Endothelial cell (in vitro differentiated cells): ENCODE data around the gene CSGALNACT2. TPM values are rescaled to one million over a fixed set of nuclear protein-coding genes. Genes with fewer than 3 reads are reported as not detected.

Source experiments
- DNase-seq: peaks from one replicate; pipeline ENCODE4 v3.0.0; 2021; ENCODE audit warnings: low spot score
- H3K27ac Mint-ChIP-seq: one replicate; pipeline ENCODE4 v1.8.0; 2021; ENCODE audit warnings: mixed read lengths, inconsistent platforms; ENCODE audit not compliant: unreplicated experiment
- H3K27me3 Mint-ChIP-seq: one replicate; pipeline ENCODE4 v1.8.0; 2021; ENCODE audit warnings: mild to moderate bottlenecking, moderate library complexity, mixed read lengths, inconsistent platforms; ENCODE audit not compliant: unreplicated experiment
- H3K36me3 Mint-ChIP-seq: one replicate; pipeline ENCODE4 v1.8.0; 2021; ENCODE audit warnings: mild to moderate bottlenecking, low read depth, mixed read lengths, inconsistent platforms; ENCODE audit not compliant: unreplicated experiment
- H3K4me1 Mint-ChIP-seq: one replicate; pipeline ENCODE4 v1.8.0; 2021; ENCODE audit warnings: mild to moderate bottlenecking, mixed read lengths, inconsistent platforms; ENCODE audit not compliant: unreplicated experiment
- H3K4me3 Mint-ChIP-seq: one replicate; pipeline ENCODE4 v1.8.0; 2021; ENCODE audit warnings: mild to moderate bottlenecking, mixed read lengths, inconsistent platforms; ENCODE audit not compliant: unreplicated experiment
- H3K9me3 Mint-ChIP-seq: one replicate; pipeline ENCODE4 v1.8.0; 2021; ENCODE audit warnings: mixed read lengths, inconsistent platforms; ENCODE audit not compliant: unreplicated experiment
- total RNA-seq: library from RNA; stranded (reverse); fragmentation: NEBNext Ultra II Directional; extraction: Animal tissue kit (Norgen Biotek cat#: 25700); gene quantifications from one replicate; pipeline ENCODE4 v1.2.1, GENCODE V29; 2021; ENCODE audit not compliant: unreplicated experiment
- TF ChIP-seq, protein P1 (sequence below): fragments of 200-600 bp; sonication (generic); IDR thresholded peaks from one replicate; pipeline ENCODE4 v1.5.0; 2021; ENCODE audit warnings: antibody characterized with exemption; ENCODE audit not compliant: unreplicated experiment

CSGALNACT2 gene
- total RNA-seq, 1 donor from 2014 or later: 3.8 TPM

DNA sequence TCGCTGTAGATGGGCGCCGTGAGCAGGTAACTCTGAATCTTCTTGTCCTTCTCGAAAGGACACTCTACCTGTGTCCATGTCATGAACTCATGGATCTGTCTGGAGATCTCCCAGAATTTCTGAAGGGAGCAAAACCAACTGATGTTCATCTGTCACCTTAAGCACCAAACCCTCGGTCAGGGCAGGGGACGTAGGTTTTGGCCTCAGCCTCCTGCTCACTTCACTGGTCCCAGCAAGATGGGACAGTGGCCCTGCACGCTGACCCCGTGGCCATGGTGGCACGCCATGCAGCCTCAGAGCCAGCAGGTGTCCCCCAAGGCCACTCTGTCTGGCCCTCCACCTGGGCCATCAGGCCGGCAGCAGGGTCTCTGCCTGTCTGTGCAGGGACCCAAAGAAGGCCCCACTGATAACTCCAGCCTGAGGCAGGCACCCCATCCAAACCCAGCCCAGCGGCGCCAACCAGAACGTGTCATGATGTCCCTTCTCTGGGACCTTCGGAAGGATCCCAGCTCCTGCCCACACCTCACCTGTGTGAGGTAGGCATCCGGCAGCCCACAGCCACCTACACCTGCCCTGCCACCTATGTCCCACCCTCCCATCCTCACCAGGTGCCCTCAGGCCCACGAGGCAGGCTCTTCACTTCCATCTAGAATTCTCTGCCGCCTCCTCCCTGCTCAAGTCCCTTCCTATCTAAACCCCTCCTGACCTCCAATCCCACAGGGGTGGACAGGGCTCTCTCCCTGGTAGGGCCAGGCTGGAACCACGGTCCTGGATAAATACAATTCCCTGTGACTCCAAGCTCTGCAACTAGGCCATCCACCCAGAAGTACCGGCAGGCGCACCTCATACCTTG, 59.0 kb downstream of the CSGALNACT2 start:
- Mint-ChIP-seq H3K36me3 (peaks cover 4% of the 10 kb centered on the region), H3K9me3 (no peaks in the 10 kb centered on the region), H3K4me1 (peaks cover 3% of the 10 kb centered on the region), H3K27me3 (peaks cover 2% of the 10 kb centered on the region), H3K27ac (no peak overlapping the region), H3K4me3 (no peak overlapping the region)
- DNase-seq: no peak
- TF ChIP-seq, protein P1, sequence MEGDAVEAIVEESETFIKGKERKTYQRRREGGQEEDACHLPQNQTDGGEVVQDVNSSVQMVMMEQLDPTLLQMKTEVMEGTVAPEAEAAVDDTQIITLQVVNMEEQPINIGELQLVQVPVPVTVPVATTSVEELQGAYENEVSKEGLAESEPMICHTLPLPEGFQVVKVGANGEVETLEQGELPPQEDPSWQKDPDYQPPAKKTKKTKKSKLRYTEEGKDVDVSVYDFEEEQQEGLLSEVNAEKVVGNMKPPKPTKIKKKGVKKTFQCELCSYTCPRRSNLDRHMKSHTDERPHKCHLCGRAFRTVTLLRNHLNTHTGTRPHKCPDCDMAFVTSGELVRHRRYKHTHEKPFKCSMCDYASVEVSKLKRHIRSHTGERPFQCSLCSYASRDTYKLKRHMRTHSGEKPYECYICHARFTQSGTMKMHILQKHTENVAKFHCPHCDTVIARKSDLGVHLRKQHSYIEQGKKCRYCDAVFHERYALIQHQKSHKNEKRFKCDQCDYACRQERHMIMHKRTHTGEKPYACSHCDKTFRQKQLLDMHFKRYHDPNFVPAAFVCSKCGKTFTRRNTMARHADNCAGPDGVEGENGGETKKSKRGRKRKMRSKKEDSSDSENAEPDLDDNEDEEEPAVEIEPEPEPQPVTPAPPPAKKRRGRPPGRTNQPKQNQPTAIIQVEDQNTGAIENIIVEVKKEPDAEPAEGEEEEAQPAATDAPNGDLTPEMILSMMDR: no peak

DNA sequence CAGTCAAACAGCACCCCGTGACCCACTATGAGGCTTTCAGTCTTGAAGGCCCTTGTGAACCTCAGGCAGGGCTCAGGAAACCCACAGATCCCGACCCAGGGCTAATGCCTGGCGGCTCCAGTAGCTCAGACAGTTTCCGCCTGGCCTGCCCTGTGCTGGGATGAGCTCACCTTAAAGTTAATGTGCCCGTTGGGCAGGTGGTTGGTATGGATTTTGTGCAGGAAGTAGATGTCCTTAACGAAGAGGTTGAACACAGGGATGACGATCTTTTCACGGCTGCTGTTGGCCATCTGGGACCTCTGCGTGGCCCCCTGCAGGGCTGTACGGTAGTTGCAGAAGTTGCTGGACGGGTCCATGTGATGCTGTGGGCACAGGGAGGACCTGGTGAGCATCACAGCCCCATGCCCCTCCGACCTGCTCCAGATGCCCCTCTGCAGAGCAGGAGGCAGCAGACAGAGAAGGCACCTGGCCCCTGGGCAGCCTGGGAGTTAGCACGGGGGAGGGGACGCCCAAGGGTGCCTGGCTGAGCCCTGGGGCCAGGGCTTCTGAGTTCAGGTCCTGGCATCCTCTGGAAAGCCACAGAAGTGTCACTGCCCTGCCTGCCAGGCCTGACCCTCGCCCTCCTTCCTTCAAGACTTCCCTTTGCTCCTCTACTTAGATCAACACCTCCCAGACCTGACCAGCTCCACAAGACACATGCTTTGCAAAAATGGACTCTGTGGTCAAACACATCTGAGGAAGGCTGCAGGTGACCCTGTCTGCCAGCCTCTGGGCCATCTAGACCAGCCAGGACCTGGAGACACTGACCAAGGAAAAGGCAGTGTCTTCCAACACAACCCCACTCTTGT, 59.8 kb downstream of the CSGALNACT2 start:
- peaks cover 4% of the 10 kb centered on the region for H3K36me3 Mint-ChIP-seq
- peaks cover 3% of the 10 kb centered on the region for H3K4me1 Mint-ChIP-seq
- H3K4me3 Mint-ChIP-seq: no peak overlapping the region
- peak; percentile 60 for DNase-seq
- H3K9me3 Mint-ChIP-seq: no peaks in the 10 kb centered on the region
- H3K27ac Mint-ChIP-seq: no peak overlapping the region
- TF ChIP-seq, protein P1: peak; percentile 50
- H3K27me3 Mint-ChIP-seq: peaks cover 2% of the 10 kb centered on the region

DNA sequence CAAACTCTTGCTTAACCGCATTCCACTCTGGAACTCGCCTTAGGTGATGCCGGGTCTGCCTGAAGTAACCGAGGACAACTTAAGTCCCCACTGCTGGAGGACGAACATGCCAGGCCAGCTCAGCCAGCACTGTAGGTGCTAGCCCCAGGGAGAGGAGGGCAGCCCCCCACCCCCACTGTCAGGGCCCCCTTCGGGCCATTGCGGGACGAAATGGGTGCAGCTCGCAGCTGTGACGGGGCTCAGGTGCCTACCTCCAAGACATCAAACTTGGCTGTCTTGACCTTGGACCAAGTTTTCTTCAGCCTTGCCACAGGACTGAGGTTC, 60.4 kb downstream of the CSGALNACT2 start:
- H3K4me3 Mint-ChIP-seq: no peak overlapping the region
- peaks cover 2% of the 10 kb centered on the region for H3K27me3 Mint-ChIP-seq
- TF ChIP-seq, protein P1: no peak
- H3K36me3 Mint-ChIP-seq: peaks cover 4% of the 10 kb centered on the region
- H3K9me3 Mint-ChIP-seq: no peaks in the 10 kb centered on the region
- peaks cover 3% of the 10 kb centered on the region for H3K4me1 Mint-ChIP-seq
- H3K27ac Mint-ChIP-seq: no peak overlapping the region
- DNase-seq: no peak

DNA sequence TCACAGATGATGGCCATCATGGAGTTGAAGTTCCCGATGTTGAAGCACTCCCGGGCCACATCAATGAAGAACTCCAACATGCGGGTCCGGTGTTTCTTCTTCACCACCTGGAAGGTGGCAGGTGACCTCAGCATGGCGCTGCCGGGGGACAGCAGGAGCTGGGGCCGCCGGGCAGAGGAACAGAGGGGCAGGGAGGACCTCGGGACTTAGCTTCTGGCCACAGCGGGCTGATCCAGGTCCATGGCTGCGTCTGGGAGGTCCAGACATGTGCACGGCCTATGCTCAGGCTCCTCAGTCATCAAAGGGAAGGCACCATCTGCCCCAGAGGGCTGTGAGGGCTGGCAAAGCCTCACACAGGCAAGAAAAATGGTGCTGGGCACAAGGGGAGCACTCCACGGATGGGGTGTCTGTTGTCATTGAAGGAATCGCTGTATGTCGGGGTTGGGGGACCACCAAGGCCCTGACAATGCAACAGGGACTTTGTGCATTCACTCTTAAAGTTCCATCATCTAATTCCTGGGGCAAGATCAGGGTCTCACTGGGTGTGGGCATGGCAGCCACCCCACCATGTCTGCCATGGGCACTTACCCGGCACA, 60.9 kb downstream of the CSGALNACT2 start:
- DNase-seq: no peak
- TF ChIP-seq, protein P1: no peak
- Mint-ChIP-seq H3K27me3 (peaks cover 2% of the 10 kb centered on the region), H3K4me3 (no peak overlapping the region), H3K4me1 (peaks cover 3% of the 10 kb centered on the region), H3K27ac (no peak overlapping the region), H3K9me3 (no peaks in the 10 kb centered on the region), H3K36me3 (peaks cover 4% of the 10 kb centered on the region)
